Gastroesophageal sphincter (tissue), 4 donors: ENCODE results near the gene C14orf180. TPM values are rescaled to one million over a fixed set of nuclear protein-coding genes. Genes with fewer than 3 reads are reported as not detected.

Experiments used
- ATAC-seq: fragments of 150-250 bp; one replicate; pipeline ENCODE4 v1.9.1; 2016; ENCODE audit warnings: mild to moderate bottlenecking, moderate library complexity
- H3K27ac ChIP-seq, 4 donors: fragments of 200-600 bp; sonication (generic) in 3 of 4; 1 replicate in 3 of 4; 2 replicates in 1 of 4; pipeline ENCODE4 v1.5.1; 2016 to 2019
- H3K27me3 ChIP-seq: fragments of 200-600 bp; sonication (generic); one replicate; pipeline ENCODE4 v1.5.1; 2019
- H3K36me3 ChIP-seq, 2 donors: fragments of 200-600 bp; sonication (generic); one replicate each; pipeline ENCODE4 v1.5.1; 2019; ENCODE audit warnings: control low read depth in 1 of 2
- H3K4me1 ChIP-seq, 3 donors: fragments of 200-600 bp; sonication (generic); 1 replicate in 2 of 3; 2 replicates in 1 of 3; pipeline ENCODE4 v1.5.1; 2016 to 2019; ENCODE audit warnings: control low read depth in 2 of 3
- H3K4me3 ChIP-seq, 2 donors: fragments of 200-600 bp; sonication (generic); one replicate each; pipeline ENCODE4 v1.5.1; 2019; ENCODE audit warnings: mild to moderate bottlenecking in 1 of 2, moderate library complexity in 1 of 2
- H3K9me3 ChIP-seq, 3 donors: fragments of 200-600 bp; sonication (generic); one replicate each; pipeline ENCODE4 v1.5.1; 2017 to 2019; ENCODE audit warnings: control low read depth in 2 of 3
- EP300 ChIP-seq: sonication (generic); formaldehyde crosslinking; IDR thresholded peaks from one replicate; pipeline ENCODE4 v1.6.1; 2017; ENCODE audit warnings: antibody characterized with exemption, mild to moderate bottlenecking
- POLR2A ChIP-seq, 2 donors: fragments of 450-650 bp; IDR thresholded peaks; one replicate each; pipeline ENCODE4 v1.6.1; 2017; ENCODE audit warnings: antibody characterized with exemption in 2 of 2, mild to moderate bottlenecking in 2 of 2, moderate library complexity in 1 of 2
- POLR2AphosphoS5 ChIP-seq: sonication (generic); formaldehyde crosslinking; IDR thresholded peaks from one replicate; pipeline ENCODE4 v1.6.1; 2017; ENCODE audit warnings: antibody characterized with exemption
- WGBS, 2 donors: methylation state at CpG; one replicate each; pipeline ENCODE4 v1.1.5; 2018; ENCODE audit warnings: low coverage in 1 of 2; 5-methylcytosine and 5-hydroxymethylcytosine counted together
- total RNA-seq, 4 donors: library from RNA; depleted of rRNA; stranded (reverse); fragments of >200 nt; gene quantifications; one replicate each; pipeline ENCODE4 v1.1.0, GENCODE V29; 2016
- TF ChIP-seq, protein P1 (sequence below), 4 experiments: fragments of 200-600 bp in 2 of 4; fragments of 450-650 bp in 2 of 4; sonication (generic) in 1 of 4; IDR thresholded peaks; one replicate each; pipeline ENCODE4 v1.5.1; 2017 to 2019; ENCODE audit warnings: antibody characterized with exemption in 4 of 4, mild to moderate bottlenecking in 2 of 4, moderate library complexity in 2 of 4

The C14orf180 gene
- total RNA-seq, 4 donors from 2014 or later, result 0.54 to 0.78 TPM; not detected in 2

DNA sequence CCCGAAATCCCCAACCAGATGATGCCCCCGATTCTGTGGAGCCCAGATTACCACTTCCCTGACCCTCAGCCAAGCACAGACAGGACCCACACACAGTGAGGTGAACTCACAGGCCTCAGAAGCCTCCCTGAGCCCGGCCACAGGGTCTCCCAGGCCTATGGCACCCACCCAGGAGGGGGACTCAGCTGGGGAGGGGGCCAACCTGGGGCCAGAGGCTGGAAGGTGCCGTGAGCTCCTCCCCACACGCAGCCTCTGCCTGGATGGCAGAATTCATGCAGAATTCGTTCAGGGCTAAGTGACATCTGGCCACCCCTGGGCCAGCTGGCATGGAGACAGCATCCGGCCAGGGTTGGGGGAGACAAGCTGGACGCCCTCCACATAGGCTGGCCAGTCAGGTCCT, 13.2 kb downstream of the C14orf180 start:
- no peaks in the 10 kb centered on the region for H3K36me3 ChIP-seq
- ATAC-seq, result no peak
- peaks cover 80% of the 10 kb centered on the region for H3K27me3 ChIP-seq
- no peaks in the 10 kb centered on the region for H3K4me1 ChIP-seq
- no peak overlapping the region for H3K4me3 ChIP-seq
- no peaks in the 10 kb centered on the region for H3K9me3 ChIP-seq
- WGBS, 2 donors, result 40% methylated on average over 1 of the region's 8 CpGs; no CpG with 5 or more reads in 1 of the 2 donors
- TF ChIP-seq EP300 (no peak), POLR2AphosphoS5 (no peak)
- H3K27ac ChIP-seq, result no peak overlapping the region

DNA sequence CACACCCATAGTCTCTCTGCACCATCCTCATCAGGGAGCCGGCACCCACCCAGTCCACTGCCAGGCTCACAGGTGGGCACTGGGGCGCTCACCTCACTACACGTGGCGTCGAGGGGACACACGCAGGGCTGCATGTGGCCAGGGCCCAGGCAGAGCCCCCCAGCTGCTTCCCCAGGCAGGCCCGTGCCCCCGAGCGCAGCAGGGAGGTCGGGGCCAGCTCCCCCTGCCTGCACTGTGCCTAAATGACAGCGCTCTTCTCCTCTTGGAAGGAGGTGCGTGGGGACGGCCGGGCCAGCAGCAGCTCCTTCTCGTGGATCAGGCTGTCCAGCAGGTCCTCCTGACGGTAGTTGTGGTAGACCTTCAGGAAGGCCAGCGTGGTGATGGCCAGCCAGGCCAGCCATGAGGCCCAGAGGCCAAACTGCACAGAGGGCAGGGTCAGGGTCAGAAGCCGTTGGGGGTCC, 13.7 kb downstream of the C14orf180 start:
- no CpG with 5 or more reads among the region's 18 CpGs for WGBS, 2 donors
- no peaks in the 10 kb centered on the region for H3K4me1 ChIP-seq
- no peak overlapping the region for H3K4me3 ChIP-seq
- no peak for ATAC-seq
- TF ChIP-seq, protein P1, sequence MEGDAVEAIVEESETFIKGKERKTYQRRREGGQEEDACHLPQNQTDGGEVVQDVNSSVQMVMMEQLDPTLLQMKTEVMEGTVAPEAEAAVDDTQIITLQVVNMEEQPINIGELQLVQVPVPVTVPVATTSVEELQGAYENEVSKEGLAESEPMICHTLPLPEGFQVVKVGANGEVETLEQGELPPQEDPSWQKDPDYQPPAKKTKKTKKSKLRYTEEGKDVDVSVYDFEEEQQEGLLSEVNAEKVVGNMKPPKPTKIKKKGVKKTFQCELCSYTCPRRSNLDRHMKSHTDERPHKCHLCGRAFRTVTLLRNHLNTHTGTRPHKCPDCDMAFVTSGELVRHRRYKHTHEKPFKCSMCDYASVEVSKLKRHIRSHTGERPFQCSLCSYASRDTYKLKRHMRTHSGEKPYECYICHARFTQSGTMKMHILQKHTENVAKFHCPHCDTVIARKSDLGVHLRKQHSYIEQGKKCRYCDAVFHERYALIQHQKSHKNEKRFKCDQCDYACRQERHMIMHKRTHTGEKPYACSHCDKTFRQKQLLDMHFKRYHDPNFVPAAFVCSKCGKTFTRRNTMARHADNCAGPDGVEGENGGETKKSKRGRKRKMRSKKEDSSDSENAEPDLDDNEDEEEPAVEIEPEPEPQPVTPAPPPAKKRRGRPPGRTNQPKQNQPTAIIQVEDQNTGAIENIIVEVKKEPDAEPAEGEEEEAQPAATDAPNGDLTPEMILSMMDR (IDR thresholded peaks at IDR 0.05), result no peak
- no peak for TF ChIP-seq POLR2A (IDR thresholded peaks at IDR 0.05)
- no peak for TF ChIP-seq POLR2AphosphoS5
- TF ChIP-seq EP300, result no peak
- no peaks in the 10 kb centered on the region for H3K36me3 ChIP-seq
- H3K27ac ChIP-seq, result no peak overlapping the region
- peaks cover 80% of the 10 kb centered on the region for H3K27me3 ChIP-seq
- no peaks in the 10 kb centered on the region for H3K9me3 ChIP-seq

DNA sequence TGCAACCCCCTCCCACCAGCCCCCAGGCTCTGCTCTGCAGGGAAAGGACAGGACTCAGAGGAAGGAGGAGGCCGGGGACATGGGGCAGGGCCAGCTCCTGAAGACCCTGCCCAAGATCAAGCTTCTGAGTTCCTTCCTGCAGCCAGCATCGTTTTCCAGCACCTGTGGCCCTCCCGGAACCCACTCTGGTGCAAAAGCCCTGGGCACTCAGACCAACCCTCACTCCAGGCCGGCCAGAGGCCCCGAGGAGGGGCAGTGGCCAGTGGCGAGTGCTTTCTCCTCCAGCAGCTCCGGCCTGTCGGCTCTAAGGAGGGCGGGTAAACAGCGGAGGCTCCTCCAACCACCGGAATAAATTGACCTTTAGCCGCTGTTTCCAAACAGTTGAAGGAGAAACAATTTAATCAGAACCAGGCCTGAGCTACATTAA, 14.2 kb downstream of the C14orf180 start:
- no peaks in the 10 kb centered on the region for H3K4me1 ChIP-seq
- TF ChIP-seq, protein P1 (IDR thresholded peaks at IDR 0.05), result no peak
- TF ChIP-seq EP300 (no peak), POLR2A (IDR thresholded peaks at IDR 0.05) (no peak), POLR2AphosphoS5 (no peak)
- H3K4me3 ChIP-seq, result no peak overlapping the region
- H3K36me3 ChIP-seq, result no peaks in the 10 kb centered on the region
- peaks cover 80% of the 10 kb centered on the region for H3K27me3 ChIP-seq
- H3K9me3 ChIP-seq, result no peaks in the 10 kb centered on the region
- ATAC-seq, result no peak
- 36% methylated on average over 6 of the region's 12 CpGs; no CpG with 5 or more reads in 1 of the 2 donors for WGBS, 2 donors
- no peak overlapping the region for H3K27ac ChIP-seq

DNA sequence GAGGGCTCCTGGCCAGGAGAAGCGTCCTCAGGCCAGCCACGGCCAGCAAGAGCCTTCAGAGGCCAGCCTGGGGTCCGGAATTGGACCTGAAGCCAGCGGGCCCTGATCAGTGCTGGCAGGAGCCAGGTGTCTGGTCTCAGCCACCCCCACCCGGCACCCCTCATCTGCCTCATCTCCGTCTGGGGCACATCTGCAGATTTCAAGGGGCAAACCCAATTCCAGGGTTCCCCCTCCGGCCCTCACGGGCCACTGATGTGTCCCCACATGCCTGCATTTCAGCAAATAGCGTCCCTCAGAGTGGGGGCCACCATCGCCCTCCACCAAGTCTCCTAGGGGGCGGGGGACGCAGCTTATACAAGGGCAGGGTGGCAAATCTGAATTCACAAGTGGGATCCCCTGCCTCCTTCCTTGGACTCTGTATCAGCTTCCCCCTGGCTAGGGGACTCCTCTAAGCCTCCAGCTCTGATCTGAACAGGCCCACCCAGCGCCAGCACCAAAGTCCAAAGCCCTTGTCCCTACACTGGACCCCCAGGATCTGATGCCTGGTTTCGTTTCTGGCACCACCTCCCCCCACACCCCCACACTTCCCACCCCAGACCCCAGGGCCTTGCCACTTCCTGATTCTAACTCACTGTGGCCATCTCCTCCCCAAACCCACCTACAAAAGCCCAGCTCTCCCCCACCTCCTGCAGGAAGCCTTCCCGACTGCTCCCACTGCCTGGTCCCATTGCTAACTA, 14.9 kb downstream of the C14orf180 start:
- TF ChIP-seq POLR2A (IDR thresholded peaks at IDR 0.05) (no peak), EP300 (no peak), POLR2AphosphoS5 (no peak)
- TF ChIP-seq, protein P1 (IDR thresholded peaks at IDR 0.05), result no peak
- Histone ChIP-seq H3K36me3 (no peaks in the 10 kb centered on the region), H3K9me3 (no peaks in the 10 kb centered on the region), H3K4me1 (no peaks in the 10 kb centered on the region), H3K27me3 (peaks cover 80% of the 10 kb centered on the region), H3K27ac (no peak overlapping the region), H3K4me3 (no peak overlapping the region)
- 85% methylated on average over 6 of the region's 15 CpGs; no CpG with 5 or more reads in 1 of the 2 donors for WGBS, 2 donors
- no peak for ATAC-seq

DNA sequence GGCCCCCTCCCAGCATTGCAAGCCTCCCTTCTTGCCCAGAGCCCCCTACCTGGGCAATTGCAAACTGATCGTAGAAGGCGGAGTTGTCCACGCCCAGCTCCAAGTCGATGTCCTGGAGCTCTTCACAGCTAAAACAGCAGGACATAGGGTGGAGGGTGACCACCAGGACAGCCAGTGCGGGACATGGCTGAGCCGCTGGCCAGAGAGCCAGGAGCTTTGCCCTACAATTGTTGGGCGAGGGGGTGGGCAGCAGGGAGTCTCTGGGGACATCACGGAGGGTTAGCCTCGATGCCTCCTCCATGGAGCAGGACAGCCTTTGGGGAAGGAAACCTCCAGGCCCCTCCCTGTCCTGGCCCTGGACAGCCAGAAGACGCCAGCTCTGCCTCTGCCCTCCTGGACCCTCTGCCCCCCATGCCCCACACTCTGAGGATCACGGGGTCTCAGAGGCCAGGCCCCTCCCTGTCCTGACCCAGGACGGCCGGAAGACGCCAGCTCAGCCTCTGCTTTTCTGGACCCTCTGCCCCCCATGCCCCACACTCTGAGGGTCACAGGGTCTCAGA, 15.6 kb downstream of the C14orf180 start:
- no peak for ATAC-seq
- TF ChIP-seq POLR2A (IDR thresholded peaks at IDR 0.05) (no peak), EP300 (no peak), POLR2AphosphoS5 (no peak)
- TF ChIP-seq, protein P1 (IDR thresholded peaks at IDR 0.05), result no peak
- Histone ChIP-seq H3K4me3 (no peak overlapping the region), H3K4me1 (no peaks in the 10 kb centered on the region), H3K9me3 (no peaks in the 10 kb centered on the region), H3K27ac (no peak overlapping the region), H3K27me3 (peaks cover 87% of the 10 kb centered on the region), H3K36me3 (no peaks in the 10 kb centered on the region)
- no CpG with 5 or more reads among the region's 14 CpGs for WGBS, 2 donors
